NCI-H2227 (cell line): Measurements from ENCODE around the gene ZNF277.

Experiments
- DNase-seq: peaks from one replicate; lab custom pipeline; 2025; ENCODE audit not compliant: unreplicated experiment; lab: John Stamatoyannopoulos, UW

ZNF277 gene

DNA sequence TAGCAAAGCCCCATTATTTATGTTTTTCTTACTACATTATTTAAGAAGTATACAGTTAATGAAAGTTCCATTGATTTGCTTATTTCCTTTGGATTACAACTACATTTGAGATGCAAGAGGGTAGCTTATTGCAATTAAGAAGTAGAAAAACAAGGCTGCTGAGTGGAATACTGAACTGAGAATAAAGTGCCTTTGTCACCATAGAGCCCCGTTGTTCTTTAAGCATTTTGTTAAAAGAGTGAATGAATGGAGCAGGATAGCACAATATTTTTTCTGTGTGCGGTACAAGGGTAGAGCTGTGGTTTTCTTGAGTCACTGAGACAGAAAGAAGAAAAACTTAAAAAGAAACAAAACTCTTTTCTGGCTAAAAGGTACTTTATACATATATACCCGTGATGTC, 45.6 kb downstream of the ZNF277 start:
- no peak for DNase-seq

DNA sequence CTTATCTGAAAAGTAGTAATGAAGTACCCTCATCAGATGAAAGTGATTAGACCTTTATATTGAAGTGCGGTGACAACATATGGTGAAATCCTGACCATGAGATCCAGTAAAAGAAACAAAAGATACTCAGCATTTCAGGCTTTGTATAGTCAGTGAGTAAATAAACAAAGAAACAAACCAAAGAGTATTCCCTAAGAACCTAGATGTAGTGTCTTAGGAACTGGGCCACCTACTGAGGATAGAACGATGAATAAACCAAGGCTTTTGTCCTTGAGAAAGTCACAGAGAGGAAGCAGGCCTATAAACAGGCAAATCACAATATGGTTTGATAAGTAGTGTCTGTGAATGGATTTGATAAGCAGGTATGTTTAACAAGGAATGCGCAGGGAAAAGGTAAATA, 46.2 kb downstream of the ZNF277 start:
- DNase-seq = no peak

DNA sequence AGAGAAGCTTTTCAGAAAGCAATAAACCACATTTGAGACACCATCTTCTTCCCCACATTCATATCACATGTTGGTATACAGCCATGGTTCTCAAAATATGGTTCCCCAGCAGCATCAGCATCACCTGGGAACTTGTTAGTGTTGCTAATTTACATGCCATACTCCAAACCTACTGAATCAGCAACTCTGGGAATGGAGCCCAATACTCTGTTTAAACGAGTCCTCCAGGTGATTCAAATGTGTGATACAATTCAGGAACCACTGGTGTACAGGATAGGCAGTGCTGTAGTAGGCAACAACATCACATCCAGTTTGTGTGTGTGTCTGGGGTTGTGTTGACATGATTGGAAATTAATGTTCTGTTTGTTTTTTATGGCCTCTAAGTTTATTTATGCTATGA, 47.7 kb downstream of the ZNF277 start:
- DNase-seq = no peak

DNA sequence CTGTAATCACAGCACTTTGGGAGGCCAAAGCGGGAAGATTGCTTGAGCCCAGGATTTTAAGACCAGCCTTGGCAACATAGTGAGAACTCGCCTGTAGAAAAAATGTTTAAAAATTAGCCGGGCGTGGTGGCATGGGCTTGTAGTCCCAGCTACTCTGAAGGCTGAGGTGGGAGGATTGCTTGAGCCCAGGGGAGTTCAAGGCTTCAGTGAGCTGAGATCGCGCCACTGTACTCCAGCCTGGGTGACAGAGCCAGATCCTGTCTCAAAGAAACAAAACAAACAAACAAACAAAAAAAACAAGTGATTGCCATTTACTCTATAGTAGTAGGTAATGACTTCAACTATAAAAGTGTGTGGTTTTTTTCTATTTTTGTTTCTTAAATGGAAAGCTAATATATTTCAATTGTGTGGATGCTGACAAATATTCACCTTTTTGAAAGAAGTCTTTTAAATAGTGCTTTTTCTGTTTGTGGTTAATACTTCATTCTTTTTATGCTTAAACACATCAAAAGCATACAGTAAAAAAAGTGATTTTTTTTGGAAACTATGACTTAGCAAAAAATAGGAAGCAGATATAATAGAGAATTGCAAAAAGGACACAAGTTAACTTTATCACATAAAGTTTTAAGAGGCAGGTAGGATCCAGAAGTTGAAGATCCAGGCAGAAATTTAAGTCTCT, 48.4 kb downstream of the ZNF277 start:
- no peak for DNase-seq

DNA sequence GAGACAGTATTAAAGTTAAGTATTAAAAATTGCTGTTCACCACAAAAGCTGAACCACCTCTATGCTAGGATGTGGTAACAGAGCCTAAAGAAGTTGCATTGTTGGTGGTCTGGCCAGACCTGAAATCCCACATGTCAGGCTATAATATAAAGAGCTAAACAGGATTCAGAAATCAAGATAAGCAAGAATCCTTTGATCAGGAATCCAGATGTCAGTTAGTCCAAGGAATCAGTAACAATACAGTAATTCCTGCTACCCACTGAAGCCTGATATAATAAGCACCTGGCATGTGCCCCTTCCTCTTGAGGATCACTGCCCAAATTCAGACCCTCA, 48.9 kb downstream of the ZNF277 start:
- DNase-seq = no peak

DNA sequence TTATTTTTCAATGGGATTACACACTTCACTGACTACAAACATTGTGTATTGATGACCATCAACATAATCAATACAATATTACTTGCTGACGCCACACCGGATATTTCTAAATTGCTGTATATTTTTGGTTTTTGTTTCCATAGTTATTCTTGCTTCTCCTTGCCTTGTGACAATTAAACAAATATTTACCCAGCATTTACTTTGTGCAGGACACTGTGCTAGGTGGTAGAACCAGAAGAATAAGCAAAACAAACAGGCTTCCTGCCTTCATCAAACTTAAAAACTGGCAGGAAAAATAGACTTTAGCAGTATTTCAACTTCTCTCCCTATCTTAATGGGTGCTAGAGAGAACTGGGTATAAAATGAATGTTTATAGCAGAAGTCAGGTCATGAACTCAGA, 50.6 kb downstream of the ZNF277 start:
- no peak for DNase-seq

DNA sequence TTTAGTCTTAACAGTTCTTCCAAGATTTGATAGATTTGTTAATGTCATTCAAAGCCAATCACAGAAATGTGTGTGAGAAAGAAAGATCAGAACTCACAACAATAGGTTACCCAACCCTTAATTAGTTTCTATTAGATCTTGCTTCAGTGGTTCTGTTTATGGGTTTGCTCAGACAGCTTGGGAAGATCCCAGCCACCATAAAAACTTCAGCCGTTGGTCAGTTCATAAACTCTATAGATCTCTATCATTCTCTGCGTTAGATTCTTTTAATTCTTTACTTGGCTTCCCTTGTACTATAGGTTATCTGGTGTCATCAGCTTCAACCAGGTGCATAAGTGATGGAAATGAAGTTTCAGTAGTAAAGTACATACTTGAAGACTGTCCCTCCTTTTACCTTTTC, 54.4 kb downstream of the ZNF277 start:
- DNase-seq = no peak

DNA sequence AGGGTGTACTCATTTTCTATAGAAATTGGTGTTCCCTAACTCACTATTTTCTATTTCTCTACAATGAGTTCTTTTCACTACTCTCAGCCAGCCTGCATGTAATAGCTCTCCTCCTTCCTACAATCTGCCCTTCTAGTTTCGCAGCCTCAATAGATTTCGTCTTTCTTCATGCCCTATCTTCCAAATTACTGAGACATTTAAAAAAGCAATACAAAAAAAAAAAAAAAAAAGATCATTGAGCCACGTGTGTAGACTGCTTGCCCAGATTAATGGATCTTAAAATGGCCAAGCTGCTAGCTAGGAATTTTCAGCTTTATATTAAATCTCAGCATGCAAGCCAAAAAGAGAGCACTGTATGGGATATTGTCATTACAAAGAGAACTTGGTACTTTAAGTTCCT, 55.5 kb downstream of the ZNF277 start:
- no peak for DNase-seq

DNA sequence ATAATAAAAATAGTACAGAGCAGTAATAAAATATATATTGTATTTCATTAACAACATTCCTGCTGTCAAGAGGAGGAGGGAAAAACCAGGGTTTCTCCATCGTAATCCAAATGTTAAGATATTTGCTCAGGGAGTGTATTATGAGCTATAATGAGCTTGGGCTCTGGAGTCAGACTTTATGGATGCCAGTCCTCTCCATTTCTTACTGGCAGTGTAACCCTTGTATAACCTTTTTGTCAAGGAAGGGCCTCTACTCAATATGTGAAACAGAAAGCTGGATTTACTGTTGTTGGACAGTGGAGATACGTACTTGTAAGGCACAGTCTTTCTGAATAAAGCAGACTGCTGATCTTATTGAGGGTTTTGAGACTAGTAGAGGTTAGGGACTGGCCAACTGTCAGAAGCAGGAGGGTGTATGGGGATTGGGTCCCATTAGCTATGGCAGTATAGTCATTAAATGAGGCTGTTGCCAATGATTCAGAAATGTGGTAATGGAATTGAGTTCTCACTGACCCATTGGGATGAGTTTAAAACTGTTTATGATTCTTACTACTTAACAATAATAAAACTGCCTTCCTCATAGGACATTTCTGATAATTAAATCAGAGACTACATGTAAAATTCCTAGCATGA, 56.5 kb downstream of the ZNF277 start:
- no peak for DNase-seq

DNA sequence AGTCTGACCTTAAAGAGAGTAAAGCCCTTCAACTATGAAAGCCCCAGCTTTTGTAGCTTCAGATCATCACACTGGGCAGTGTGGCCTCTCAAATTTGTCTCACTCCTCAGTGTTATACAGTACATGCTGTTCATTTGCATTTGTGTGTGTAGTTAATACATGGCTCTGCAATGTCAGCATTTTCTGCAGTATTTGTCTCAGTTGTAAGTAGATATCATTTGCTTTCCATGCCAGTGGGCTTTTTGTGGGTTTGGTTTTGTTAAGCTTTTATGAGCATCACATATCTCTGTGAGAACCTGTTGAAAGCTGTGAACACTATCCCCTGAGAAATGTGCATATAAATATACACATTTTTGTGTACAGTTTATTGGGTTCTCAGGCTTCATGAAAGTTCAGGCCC, 57.0 kb downstream of the ZNF277 start:
- DNase-seq = no peak

DNA sequence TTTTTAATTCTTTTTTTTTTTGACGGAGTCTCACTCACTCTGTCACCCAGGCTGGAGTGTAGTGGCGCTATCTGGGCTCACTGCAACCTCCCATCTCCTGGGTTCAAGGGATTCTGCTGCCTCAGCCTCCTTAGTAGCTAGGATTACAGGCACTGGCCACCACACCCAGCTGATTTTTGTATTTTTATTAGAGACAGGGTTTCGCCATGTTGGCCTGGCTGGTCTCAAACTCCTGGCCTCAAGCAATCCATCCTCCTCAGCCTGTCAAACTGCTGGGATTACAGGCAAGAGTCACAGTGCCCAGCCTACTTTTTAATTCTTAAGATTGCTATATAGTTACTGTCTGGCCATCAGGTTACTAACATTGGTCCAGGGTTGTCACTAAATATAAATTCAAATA, 59.6 kb downstream of the ZNF277 start:
- DNase-seq = no peak

DNA sequence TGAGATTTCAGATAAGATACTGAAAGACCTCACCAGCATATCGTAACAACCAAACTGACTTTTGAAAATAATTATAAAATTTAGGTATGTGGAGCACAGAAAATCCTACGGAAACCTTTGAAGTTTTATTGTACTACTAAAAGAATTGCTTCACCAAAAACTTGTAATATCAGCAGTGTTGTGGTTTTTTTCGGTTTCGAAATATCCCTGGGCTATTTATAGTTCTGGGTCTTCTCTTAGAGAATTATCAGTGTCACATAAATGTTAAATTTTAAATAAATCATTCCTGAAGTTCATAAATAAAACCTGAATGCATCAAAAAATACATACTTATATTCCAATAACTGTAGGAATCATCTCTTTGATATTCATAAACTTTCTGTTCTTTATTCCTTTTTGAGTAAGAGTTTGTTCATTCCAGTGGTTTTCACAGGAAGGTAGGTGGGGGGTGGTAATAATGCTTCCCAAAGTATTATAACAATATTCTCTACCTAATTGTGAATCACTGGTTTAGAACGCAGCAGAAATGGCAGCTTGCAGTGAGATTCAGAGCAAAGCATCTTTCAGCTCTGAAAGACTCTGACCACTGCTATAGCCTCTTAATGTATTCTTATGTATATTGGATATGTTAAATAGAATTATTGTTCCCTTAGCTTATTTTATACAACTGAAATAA, 60.2 kb downstream of the ZNF277 start:
- no peak for DNase-seq

DNA sequence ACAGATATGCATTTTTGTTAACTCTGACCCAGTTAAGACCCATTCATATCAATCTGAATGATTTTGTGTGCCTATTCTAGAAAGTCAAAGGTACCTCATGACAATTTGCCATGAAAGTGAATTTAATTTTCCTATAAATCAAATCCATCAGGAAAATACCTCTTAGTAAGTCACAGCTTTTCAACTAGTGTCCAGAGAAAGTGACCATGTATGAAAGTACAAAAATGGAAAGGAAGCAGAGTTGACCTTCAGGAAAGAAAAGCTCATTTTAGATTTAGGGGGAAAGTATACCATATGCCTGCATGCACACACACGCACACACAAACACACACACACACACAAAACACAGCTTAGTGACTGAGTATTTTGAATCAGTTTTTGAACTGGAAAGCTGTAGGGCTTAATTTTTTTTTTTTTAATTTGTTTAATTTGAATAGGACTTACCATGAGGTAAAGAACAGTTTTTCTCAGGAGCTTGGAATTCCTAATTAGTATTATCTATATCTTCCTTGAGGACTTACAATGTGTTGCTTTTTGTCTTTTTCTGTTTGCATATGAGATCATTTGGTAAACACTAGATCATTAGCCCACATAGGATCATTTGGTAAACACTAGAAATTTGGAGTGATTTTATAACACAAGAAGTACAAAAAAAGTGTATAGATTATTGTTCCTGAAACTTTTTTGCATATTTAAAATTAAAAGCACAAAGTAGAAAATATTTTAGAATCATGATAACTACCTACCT, 61.6 kb downstream of the ZNF277 start:
- DNase-seq = no peak

DNA sequence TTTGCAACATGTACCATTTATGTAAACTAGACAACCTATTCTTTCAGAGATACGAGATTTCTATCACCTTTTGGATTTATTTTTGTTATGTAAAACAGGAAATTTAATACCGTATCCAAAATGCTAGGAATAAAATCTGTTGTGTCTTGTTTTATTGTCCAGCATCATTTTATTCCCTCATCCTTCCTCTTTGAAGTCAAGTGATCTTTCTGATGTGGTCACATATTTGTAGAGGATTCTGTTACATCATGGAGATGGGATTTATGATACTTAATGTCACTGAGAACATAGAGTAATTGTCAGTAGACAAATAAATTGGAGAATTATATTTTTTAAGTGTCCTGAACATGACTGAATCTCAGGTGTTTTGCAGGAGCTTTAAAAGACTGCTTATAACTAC, 64.7 kb downstream of the ZNF277 start:
- no peak for DNase-seq

DNA sequence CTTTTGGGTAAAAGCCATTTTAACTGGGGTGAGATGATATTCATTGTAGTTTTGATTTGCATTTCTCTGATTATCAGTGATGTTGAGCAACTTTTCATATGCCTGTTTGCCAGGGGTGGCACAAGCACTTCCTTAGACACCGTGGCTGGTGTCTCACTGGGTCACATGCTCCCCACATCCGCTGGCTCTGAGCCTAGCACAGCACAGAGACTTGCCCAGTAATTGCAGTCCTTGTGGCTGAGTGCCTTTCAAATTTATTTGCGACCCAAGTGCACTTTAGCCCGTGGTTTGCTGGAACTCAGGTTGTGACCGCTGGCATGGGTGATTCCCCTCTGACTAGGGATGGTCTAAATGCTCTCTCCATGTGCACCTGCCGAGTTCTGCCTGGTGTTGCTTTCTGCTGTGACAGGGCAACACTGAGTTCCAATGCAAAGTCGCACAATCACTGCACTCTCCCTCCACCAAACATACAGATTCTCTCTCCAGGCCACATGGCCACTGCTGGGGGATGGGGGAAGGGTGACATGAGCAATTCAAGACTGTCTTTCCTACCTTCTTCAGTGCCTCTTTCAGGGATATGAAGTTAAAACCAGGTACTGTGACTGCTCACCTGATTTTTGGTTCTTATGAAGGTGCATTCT, 66.5 kb downstream of the ZNF277 start:
- no peak for DNase-seq

DNA sequence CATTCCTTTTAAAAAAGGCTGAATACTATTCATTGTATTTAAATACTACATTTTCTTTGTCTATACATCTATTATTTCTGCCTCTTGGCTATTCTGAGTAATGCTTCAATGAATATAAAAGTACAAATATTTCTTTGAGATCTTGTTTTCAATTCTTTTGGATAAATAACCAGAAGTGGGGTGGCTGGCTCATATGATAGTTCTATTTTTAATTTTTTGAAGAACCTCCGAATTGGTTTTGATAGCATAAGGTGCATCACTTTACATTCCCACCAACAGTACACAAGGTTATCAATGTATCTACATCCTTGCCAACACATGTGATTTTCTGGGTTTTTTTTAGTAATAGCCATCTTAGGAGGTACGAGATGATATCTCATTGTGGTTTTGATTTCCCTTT, 72.5 kb downstream of the ZNF277 start:
- DNase-seq = no peak

DNA sequence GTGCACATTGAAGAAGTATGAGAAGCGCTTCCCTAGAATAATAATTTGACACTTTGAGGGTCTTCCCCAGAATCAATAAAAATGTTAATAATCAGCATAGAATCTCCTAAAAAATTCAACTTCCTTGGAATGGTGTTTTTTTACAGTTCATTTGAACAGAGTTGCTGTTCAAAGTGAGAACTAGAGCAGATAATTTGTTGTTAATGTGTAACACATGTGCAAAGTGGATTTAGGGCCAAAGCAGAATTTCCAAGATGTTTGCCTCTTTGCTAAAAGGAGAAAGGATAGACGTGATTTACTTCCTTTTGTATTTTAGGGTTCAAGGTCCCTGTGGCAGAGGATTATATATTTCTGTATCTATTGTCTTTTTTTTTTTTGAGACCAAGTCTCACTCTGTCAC, 73.8 kb downstream of the ZNF277 start:
- DNase-seq = no peak

DNA sequence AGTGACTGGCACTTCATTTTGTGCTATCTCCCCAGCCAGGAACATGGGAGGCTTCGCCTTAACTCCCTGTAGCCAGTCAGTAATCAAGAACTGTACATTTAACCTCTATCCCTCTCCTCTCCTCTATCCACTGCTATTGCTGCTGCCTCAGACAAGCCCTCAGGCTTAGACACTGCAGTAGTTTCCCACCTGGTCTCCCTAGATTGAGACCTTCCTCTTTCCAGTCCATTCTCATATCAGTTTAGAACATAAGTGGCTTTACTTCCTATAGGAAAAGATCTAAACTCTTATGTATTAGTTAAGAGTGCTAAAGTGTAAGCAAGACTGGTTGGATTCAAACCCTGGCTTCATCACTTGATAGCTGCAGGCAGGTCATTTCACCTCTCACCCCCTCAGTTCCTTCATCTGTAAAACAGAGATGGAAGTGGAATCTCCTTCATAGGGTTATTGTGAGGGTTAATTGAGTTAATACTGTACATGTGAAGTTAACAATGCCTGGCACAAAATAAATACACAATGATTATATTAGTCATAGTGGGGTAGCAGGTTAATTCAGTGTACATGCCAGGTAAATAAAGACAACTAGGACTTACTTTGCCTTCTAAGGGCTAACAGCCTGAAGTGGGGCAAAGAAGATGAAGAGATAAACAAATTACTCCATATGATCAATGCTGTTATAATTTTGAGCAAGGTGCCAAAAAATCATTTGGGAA, 76.1 kb downstream of the ZNF277 start:
- DNase-seq = no peak

DNA sequence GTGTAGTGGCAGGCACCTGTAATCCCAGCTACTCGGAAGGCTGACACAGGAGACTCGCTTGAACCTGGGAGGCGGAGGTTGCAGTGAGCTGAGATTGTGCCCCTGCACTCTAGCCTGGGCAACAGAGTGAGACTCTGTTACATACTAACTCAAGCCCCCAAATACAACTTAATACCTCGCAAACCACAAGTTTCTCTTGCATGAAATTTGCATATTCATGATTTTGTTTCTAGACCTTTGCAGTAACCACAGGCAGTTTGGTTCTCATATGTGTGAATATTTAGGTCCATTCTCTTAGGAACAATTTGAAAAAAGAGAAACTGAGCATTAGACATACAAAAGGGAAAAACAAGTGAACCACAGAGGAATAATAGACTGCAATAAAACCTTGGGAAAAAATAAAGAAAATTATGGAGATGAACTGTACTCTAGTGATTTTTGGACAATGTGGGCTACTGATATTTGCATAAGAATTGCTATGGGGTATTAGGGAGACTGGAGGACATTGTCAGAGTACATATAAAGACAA, 77.0 kb downstream of the ZNF277 start:
- DNase-seq = no peak

DNA sequence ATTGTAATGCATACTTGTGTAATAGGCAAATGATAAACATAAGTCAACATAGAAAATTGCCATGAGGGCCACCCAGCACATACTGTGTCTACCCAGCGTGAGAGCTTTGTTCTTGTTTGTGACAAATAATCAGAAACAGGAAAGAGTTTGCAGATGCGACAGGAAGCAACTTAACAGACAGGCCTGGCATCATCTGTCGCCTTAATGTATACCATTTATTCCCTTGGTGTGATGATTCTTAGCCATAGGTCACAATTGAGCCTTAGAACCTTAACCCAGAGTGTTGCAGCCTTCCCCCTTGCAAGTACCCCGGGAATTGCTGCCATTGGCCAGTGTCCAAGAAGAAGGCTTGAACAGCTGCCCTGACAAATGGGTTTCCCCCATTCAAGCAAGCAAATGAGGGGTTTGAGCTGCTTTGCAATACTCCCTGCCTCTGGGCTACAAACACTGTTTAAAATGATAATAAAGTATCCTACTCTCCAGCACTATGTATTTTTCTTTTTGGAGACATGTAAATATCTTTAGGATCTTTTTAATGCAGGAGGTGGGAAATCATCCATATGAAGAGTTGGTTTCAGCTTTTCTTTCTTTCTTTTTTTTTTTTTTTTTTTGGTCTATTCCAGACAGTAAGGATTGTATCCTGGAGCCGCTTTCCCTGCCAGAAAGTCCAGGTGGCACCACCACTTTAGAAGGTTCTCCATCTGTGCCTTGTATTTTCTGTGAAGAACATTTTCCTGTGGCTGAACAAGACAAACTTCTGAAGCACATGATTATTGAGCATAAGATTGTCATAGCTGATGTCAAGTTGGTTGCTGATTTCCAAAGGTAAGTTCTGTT, 80.0 kb downstream of the ZNF277 start:
- DNase-seq = peak; percentile 76
